Left lung (tissue), 10 donors: Measurements from ENCODE around the gene BMERB1. TPM values are rescaled to one million over a fixed set of nuclear protein-coding genes. Genes with fewer than 3 reads are reported as not detected.
A peak's percentile ranks its signal among the peaks of the same experiment; 100 is the strongest.
"Not testable (repeated sequence)": the region's sequence is repeated elsewhere in the genome, so short reads cannot be mapped to it uniquely, and the experiment has no call there.

Experiments
- ATAC-seq: fragments of 200-7000 bp; cut with Tn5 transposase; one replicate; pipeline ENCODE4 v1.9.1; 2020; ENCODE audit warnings: moderate library complexity
- DNase-seq, 4 donors: peaks; one replicate each; pipeline ENCODE4 v3.0.0-alpha.2; 2013 to 2020
- H3K27ac ChIP-seq, 2 donors: fragments of 200-600 bp; sonication (generic) in 1 of 2; one replicate each; pipeline versions ENCODE4 v1.5.0 to v1.8.0; 2020 to 2021
- H3K27me3 ChIP-seq, 2 donors: fragments of 200-600 bp; sonication (generic) in 1 of 2; one replicate each; pipeline versions ENCODE4 v1.5.0 to v1.8.0; 2020 to 2021
- H3K36me3 ChIP-seq, 2 donors: fragments of 200-600 bp; sonication (generic) in 1 of 2; one replicate each; pipeline versions ENCODE4 v1.5.0 to v1.8.0; 2020 to 2021
- H3K4me1 ChIP-seq, 2 donors: fragments of 200-600 bp; one replicate each; pipeline ENCODE4 v1.8.0; 2021
- H3K4me3 ChIP-seq, 2 donors: fragments of 200-600 bp; sonication (generic) in 1 of 2; one replicate each; pipeline versions ENCODE4 v1.5.0 to v1.8.0; 2020 to 2021; ENCODE audit warnings: mild to moderate bottlenecking in 1 of 2
- H3K9me3 ChIP-seq, 2 donors: fragments of 200-600 bp; sonication (generic) in 1 of 2; one replicate each; pipeline versions ENCODE4 v1.5.0 to v1.8.0; 2020 to 2021
- intact Hi-C, 2 donors: fragments of 100-400 bp; cut with DNase I; formaldehyde crosslinking; loops; one replicate each; pipeline versions ENCODE4 v1.11.2 to v1.14.2; 2022
- polyA plus RNA-seq, 6 donors: library from polyadenylated mRNA; unstranded; fragments of 120-200 nt; gene quantifications; one replicate each; pipeline ENCODE4 v1.2.1, GENCODE V29; 2013; ENCODE audit not compliant: insufficient read length in 6 of 6
- total RNA-seq, 2 donors: library from RNA; stranded (reverse); fragmentation: NEBNext Ultra II Directional; extraction: Animal tissue kit (Norgen Biotek cat#: 25700); gene quantifications; one replicate each; pipeline ENCODE4 v1.2.1, GENCODE V29; 2021
- TF ChIP-seq, protein P1 (sequence below), 2 donors: fragments of 200-600 bp; sonication (generic) in 1 of 2; IDR thresholded peaks; one replicate each; pipeline versions ENCODE4 v1.5.0 to v1.8.0; 2021; ENCODE audit warnings: antibody characterized with exemption in 2 of 2
- donor health status: DM: no; HTN: yes; CAD: no.
- donor health status: DM: no; HTN: no; CAD: no.

The BMERB1 gene
- total and polyA plus RNA-seq, 8 donors, result 12.0 to 45.8 (median 38.4) TPM

DNA sequence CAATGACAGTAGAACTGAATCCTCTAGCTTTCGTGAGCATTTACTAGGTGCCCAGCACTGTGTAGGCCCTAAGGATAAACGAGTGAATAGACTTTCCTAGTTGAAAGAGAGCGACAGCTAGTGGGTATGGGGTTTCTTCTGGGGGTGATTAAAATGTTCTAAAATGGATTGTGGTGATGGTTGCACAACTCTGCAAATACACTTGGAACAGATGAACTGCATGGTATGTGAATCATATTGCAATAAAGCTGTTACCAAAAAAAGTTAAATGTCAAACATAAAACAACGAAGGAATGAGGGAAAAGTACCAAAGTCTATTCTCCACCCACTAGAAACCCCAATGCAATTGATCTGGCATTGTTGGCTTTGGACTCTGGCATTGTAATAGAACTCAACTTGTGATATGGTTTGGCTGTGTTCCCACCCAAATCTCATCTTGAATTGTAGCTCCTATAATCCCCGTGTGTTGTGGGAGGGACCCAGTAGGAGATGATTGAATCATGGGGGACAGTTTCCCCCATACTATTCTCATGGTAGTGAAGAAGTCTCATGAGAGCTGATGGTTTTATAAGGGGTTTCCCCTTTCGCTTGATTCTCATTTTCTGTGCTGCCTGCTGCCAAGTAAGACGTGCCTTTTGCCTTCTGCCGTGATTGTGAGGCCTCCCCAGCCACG lies 138.1 kb downstream of the BMERB1 start:
- ATAC-seq (peak; percentile 70), DNase-seq (peak in 2 of 4 donors; percentile 59 to 63)
- Histone ChIP-seq H3K27ac (peak overlapping the region in 1 of 2 donors; percentile 0), H3K36me3 (no peaks in the 10 kb centered on the region), H3K27me3 (no peaks in the 10 kb centered on the region), H3K4me3 (no peak overlapping the region), H3K9me3 (no peaks in the 10 kb centered on the region), H3K4me1 (peaks cover 0 to 31% of the 10 kb centered on the region in 2 donors)
- intact Hi-C loops, result no loop called here
- TF ChIP-seq, protein P1, sequence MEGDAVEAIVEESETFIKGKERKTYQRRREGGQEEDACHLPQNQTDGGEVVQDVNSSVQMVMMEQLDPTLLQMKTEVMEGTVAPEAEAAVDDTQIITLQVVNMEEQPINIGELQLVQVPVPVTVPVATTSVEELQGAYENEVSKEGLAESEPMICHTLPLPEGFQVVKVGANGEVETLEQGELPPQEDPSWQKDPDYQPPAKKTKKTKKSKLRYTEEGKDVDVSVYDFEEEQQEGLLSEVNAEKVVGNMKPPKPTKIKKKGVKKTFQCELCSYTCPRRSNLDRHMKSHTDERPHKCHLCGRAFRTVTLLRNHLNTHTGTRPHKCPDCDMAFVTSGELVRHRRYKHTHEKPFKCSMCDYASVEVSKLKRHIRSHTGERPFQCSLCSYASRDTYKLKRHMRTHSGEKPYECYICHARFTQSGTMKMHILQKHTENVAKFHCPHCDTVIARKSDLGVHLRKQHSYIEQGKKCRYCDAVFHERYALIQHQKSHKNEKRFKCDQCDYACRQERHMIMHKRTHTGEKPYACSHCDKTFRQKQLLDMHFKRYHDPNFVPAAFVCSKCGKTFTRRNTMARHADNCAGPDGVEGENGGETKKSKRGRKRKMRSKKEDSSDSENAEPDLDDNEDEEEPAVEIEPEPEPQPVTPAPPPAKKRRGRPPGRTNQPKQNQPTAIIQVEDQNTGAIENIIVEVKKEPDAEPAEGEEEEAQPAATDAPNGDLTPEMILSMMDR (IDR thresholded peaks at IDR 0.05), result no peak

DNA sequence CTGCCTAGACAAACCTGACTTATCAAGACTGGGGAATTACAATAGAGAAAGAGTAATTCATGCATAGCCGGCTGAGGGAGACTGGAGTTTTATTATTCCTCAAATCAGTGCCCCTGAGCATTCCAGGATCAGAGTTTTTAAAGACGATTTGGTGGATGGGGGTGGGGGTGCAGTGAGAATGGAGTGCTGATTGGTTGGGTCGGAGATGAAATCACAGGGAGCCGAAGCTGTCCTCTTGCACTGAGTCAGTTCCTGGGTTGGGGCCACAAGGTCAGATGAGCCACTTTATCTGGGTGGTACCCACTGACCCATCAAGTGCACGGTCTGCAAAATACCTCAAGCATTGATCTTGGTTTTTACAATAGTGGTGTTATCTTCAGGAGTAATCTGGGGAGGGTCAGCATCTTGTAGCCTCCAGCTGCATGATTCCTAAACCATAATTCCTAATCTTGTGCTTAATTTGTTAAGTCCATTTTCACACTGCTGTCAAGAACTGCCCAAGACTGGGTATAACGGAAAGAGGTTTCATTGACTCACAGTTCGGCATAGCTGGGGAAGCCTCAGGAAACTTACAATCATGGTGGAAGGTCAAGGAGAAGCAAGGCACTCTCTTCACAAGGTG lies 139.0 kb downstream of the BMERB1 start:
- ATAC-seq (no peak), DNase-seq (no peak)
- Histone ChIP-seq H3K36me3 (no peaks in the 10 kb centered on the region), H3K4me1 (peaks cover 0 to 31% of the 10 kb centered on the region in 2 donors), H3K9me3 (no peaks in the 10 kb centered on the region), H3K27ac (no peak overlapping the region), H3K27me3 (no peaks in the 10 kb centered on the region), H3K4me3 (no peak overlapping the region)
- intact Hi-C loops, result no loop called here
- TF ChIP-seq, protein P1 (IDR thresholded peaks at IDR 0.05), result no peak

- DNase-seq, H3K4me3 ChIP-seq, H3K27me3 ChIP-seq, ATAC-seq, H3K27ac ChIP-seq, H3K9me3 ChIP-seq, H3K36me3 ChIP-seq, intact Hi-C loops: not testable (repeated sequence)
- peaks cover 0 to 31% of the 10 kb centered on the region in 2 donors for H3K4me1 ChIP-seq
These were observed 139.7 kb downstream of the BMERB1 start for GRCh38 chr16:15573896-15574613.

DNA sequence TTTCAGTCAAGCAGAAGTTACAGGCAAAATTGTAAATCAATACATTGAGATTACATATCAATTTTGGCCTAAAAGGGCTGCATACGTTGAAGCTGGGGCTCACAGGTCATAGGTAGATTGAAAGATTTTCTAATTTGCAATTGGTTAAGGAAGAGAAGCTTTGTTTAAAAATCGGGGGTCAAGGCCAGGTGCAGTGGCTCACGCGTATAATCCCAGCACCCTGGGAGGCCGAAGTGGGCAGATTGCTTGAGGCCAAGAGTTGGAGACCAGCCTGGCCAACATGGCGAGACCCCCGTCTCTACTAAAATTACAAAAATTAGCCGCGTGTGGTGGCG lies 140.2 kb downstream of the BMERB1 start:
- Histone ChIP-seq H3K9me3 (no peaks in the 10 kb centered on the region), H3K4me3 (no peak overlapping the region), H3K4me1 (peaks cover 0 to 31% of the 10 kb centered on the region in 2 donors), H3K27me3 (no peaks in the 10 kb centered on the region), H3K36me3 (no peaks in the 10 kb centered on the region), H3K27ac (no peak overlapping the region)
- intact Hi-C loops, result no loop called here
- no peak for ATAC-seq
- no peak for DNase-seq
- TF ChIP-seq, protein P1 (IDR thresholded peaks at IDR 0.05), result no peak

DNA sequence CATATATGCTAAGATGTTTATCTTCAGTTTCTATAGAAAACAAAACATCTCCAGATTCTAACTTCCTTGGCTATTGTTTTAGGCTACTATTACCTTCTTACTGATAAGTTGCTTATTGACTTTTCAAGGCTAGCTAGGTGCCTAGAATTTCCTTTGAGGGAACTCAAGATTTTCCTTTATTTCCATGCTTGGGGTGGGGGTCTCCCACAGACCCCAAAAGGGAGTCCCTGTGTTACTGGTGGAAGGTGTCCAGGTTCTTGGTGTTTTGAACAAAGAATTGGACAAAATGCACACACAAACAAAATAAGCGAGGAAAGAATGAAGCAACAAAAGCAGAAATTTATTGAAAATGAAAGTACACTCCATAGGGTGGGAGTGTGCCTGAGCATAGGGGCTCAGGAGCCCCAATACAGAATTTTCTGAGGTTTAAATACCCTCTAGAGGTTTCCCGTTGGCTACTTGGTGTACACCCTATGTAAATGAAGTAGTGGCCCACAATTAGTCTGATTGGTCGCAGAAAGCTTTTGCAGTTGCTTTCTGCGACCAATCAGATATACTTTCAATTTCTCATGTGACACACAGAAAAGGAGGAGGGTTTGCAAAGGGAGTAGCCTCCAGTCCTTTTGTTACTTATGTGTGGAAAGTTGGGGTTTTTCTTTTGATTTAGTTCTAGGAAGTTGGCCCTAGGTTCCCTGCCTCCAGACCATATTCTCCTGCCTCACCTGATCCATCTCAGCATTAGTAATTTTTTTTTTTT lies 141.1 kb downstream of the BMERB1 start:
- ATAC-seq, result no peak
- intact Hi-C loops, result no loop called here
- H3K27me3 ChIP-seq, result no peaks in the 10 kb centered on the region
- no peaks in the 10 kb centered on the region for H3K36me3 ChIP-seq
- H3K27ac ChIP-seq, result no peak overlapping the region
- H3K4me1 ChIP-seq, result peaks cover 0 to 31% of the 10 kb centered on the region in 2 donors
- TF ChIP-seq, protein P1 (IDR thresholded peaks at IDR 0.05), result no peak
- no peaks in the 10 kb centered on the region for H3K9me3 ChIP-seq
- DNase-seq, result no peak
- H3K4me3 ChIP-seq, result no peak overlapping the region
